Upper lobe of left lung (tissue), 4 donors: Measurements from ENCODE around the gene BCL2A1.

Experiments used
- CTCF ChIP-seq, 6 experiments: fragments of 450-650 bp in 4 of 6; fragments of 200-600 bp in 2 of 6; sonication (generic) in 2 of 6; IDR thresholded peaks; one replicate each; pipeline ENCODE4 v1.5.1; 2016 to 2019; ENCODE audit warnings: antibody characterized with exemption in 6 of 6
- POLR2A ChIP-seq, 4 donors: fragments of 450-650 bp; IDR thresholded peaks; one replicate each; pipeline ENCODE4 v1.5.1; 2016 to 2017; ENCODE audit warnings: antibody characterized with exemption in 4 of 4, mild to moderate bottlenecking in 2 of 4
- POLR2AphosphoS5 ChIP-seq, 2 donors: sonication (generic); formaldehyde crosslinking; IDR thresholded peaks; one replicate each; pipeline ENCODE4 v1.5.1; 2017; ENCODE audit warnings: antibody characterized with exemption in 2 of 2

GRCh38 chr15:79966634-79967297 lies 4.2 kb downstream of the BCL2A1 start:
- TF ChIP-seq POLR2A (IDR thresholded peaks at IDR 0.05) (no peak), CTCF (IDR thresholded peaks at IDR 0.05) (no peak), POLR2AphosphoS5 (IDR thresholded peaks at IDR 0.05) (no peak)
